Mesenchymal stem cell (in vitro differentiated cells and primary cell): Measurements from ENCODE around the gene PARD3.

Experiments used
- DNase-seq: peaks from one replicate; pipeline ENCODE4 v3.0.0-alpha.2; 2013
- H2AFZ ChIP-seq: one replicate; pipeline ENCODE4 v1.6.1; 2013; ENCODE audit warnings: low read depth, mild to moderate bottlenecking, control low read depth, inconsistent platforms, low read length, moderate library complexity
- H2AK5ac ChIP-seq: 2 replicates; pipeline ENCODE4 v1.6.1; 2013; ENCODE audit warnings: low read length, moderate library complexity, mild to moderate bottlenecking, inconsistent platforms; ENCODE audit not compliant: severe bottlenecking
- H2BK120ac ChIP-seq: one replicate; pipeline ENCODE4 v1.6.1; 2013; ENCODE audit warnings: low read depth, mild to moderate bottlenecking, inconsistent platforms, low read length, moderate library complexity
- H2BK12ac ChIP-seq, 2 experiments: one replicate each; pipeline ENCODE4 v1.6.1; 2013; ENCODE audit warnings: inconsistent platforms in 2 of 2, low read length in 2 of 2, mild to moderate bottlenecking in 2 of 2, moderate library complexity in 2 of 2, control low read depth in 1 of 2
- H2BK15ac ChIP-seq: one replicate; pipeline ENCODE4 v1.6.1; 2013; ENCODE audit warnings: mild to moderate bottlenecking, low read depth, inconsistent platforms; ENCODE audit not compliant: poor library complexity, severe bottlenecking
- H2BK5ac ChIP-seq: 2 replicates; pipeline ENCODE4 v1.6.1; 2013; ENCODE audit warnings: low read depth, mild to moderate bottlenecking, low read length, control low read depth, inconsistent platforms; ENCODE audit not compliant: poor library complexity, severe bottlenecking
- H3K14ac ChIP-seq, 2 experiments: one replicate each; pipeline ENCODE4 v1.6.1; 2013; ENCODE audit warnings: inconsistent platforms in 2 of 2, low read length in 2 of 2, control low read depth in 1 of 2, mild to moderate bottlenecking in 1 of 2, moderate library complexity in 1 of 2
- H3K18ac ChIP-seq, 2 experiments: one replicate each; pipeline ENCODE4 v1.6.1; 2013; ENCODE audit warnings: inconsistent platforms in 2 of 2, low read length in 2 of 2, control low read depth in 1 of 2, low read depth in 1 of 2, mild to moderate bottlenecking in 1 of 2
- H3K23ac ChIP-seq, 2 experiments: one replicate each; pipeline ENCODE4 v1.6.1; 2013; ENCODE audit warnings: inconsistent platforms in 2 of 2, low read length in 2 of 2, mild to moderate bottlenecking in 2 of 2, moderate library complexity in 2 of 2, control low read depth in 1 of 2
- H3K27ac ChIP-seq: 2 replicates; pipeline ENCODE4 v1.5.1; 2013; ENCODE audit warnings: mild to moderate bottlenecking, moderate library complexity, low read length, control low read depth, inconsistent platforms; ENCODE audit not compliant: poor library complexity, severe bottlenecking
- H3K27me3 ChIP-seq, 2 experiments: 2 replicates each; pipeline versions ENCODE4 v1.6.1 to v1.7.0; 2013; ENCODE audit warnings: low read length in 2 of 2, mild to moderate bottlenecking in 2 of 2, moderate library complexity in 2 of 2, control low read depth in 1 of 2, inconsistent platforms in 1 of 2; ENCODE audit not compliant: control insufficient read depth in 1 of 2, insufficient read depth in 1 of 2
- H3K36me3 ChIP-seq, 2 experiments: 2 replicates each; pipeline versions ENCODE4 v1.6.1 to v1.7.0; 2013; ENCODE audit warnings: low read length in 2 of 2, control low read depth in 1 of 2, inconsistent platforms in 1 of 2, low read depth in 1 of 2, mild to moderate bottlenecking in 1 of 2; ENCODE audit not compliant: insufficient read depth in 2 of 2, control insufficient read depth in 1 of 2
- H3K4ac ChIP-seq, 2 experiments: one replicate each; pipeline ENCODE4 v1.6.1; 2013; ENCODE audit warnings: inconsistent platforms in 2 of 2, low read length in 2 of 2, mild to moderate bottlenecking in 2 of 2, moderate library complexity in 2 of 2, control low read depth in 1 of 2, low read depth in 1 of 2
- H3K4me1 ChIP-seq: 2 replicates; pipeline ENCODE4 v1.6.1; 2013; ENCODE audit warnings: low read depth, low read length, control low read depth; ENCODE audit not compliant: control insufficient read depth, insufficient read depth
- H3K4me2 ChIP-seq: 2 replicates; pipeline ENCODE4 v1.6.1; 2013; ENCODE audit warnings: low read length, mild to moderate bottlenecking, inconsistent platforms; ENCODE audit not compliant: poor library complexity, severe bottlenecking
- H3K4me3 ChIP-seq, 2 experiments: 2 replicates each; pipeline versions ENCODE4 v1.5.1 to v1.7.0; 2013; ENCODE audit warnings: low read length in 2 of 2, mild to moderate bottlenecking in 2 of 2, control low read depth in 1 of 2, low read depth in 1 of 2; ENCODE audit not compliant: insufficient read depth in 1 of 2
- H3K79me1 ChIP-seq: replicated peaks from 2 replicates; pipeline ENCODE4 v1.6.1; 2013; ENCODE audit warnings: mild to moderate bottlenecking, control low read depth, low read length, inconsistent platforms; ENCODE audit not compliant: poor library complexity, severe bottlenecking
- H3K9ac ChIP-seq: 2 replicates; pipeline ENCODE4 v1.7.0; 2013; ENCODE audit warnings: mild to moderate bottlenecking, low read length, moderate library complexity
- H3K9me3 ChIP-seq: 2 replicates; pipeline ENCODE4 v1.7.0; 2013; ENCODE audit warnings: mild to moderate bottlenecking, low read length; ENCODE audit not compliant: control insufficient read depth
- H4K8ac ChIP-seq: one replicate; pipeline ENCODE4 v1.6.1; 2013; ENCODE audit warnings: inconsistent platforms, mild to moderate bottlenecking, low read length, moderate library complexity
- H4K91ac ChIP-seq: one replicate; pipeline ENCODE4 v1.6.1; 2013; ENCODE audit warnings: mild to moderate bottlenecking, low read length, inconsistent platforms
- WGBS: methylation state at CpG from one replicate; pipeline ENCODE4 v1.1.7; 2013; ENCODE audit warnings: mixed read lengths; 5-methylcytosine and 5-hydroxymethylcytosine counted together

Gene PARD3

GRCh38 chr10:34670081-34670480, 145.0 kb downstream of the PARD3 start:
- no peak overlapping the region for H2BK12ac ChIP-seq

GRCh38 chr10:34669079-34669478, 146.0 kb downstream of the PARD3 start:
- Histone ChIP-seq H3K23ac (no peak overlapping the region), H3K4me2 (no peak overlapping the region), H3K4me3 (no peak overlapping the region), H3K18ac (no peak overlapping the region), H2BK5ac (no peak overlapping the region), H3K4me1 (peaks cover 12% of the 10 kb centered on the region), H3K9ac (no peak overlapping the region), H2AK5ac (no peak overlapping the region), H2BK120ac (no peak overlapping the region), H4K91ac (no peak overlapping the region), H3K4ac (no peak overlapping the region), H4K8ac (no peak overlapping the region), H2BK12ac (no peak overlapping the region), H3K27me3 (no peaks in the 10 kb centered on the region), H3K9me3 (no peaks in the 10 kb centered on the region), H3K79me1 (peaks cover 8% of the 10 kb centered on the region), H2AFZ (no peak overlapping the region), H3K14ac (no peak overlapping the region), H3K36me3 (peaks cover 0 to 4% of the 10 kb centered on the region in 2 experiments), H3K27ac (no peak overlapping the region), H2BK15ac (no peak overlapping the region)
- no peak for DNase-seq
- WGBS: no CpG with 5 or more reads among the region's 3 CpGs

More at GRCh38 chr10:34670081-34670480, 145.0 kb downstream of the PARD3 start:
- Histone ChIP-seq H4K8ac (peak overlapping the region; percentile 69), H3K79me1 (peaks cover 10% of the 10 kb centered on the region), H3K27ac (no peak overlapping the region), H3K14ac (no peak overlapping the region), H3K18ac (no peak overlapping the region), H2BK15ac (no peak overlapping the region), H3K9me3 (no peaks in the 10 kb centered on the region), H3K4me2 (no peak overlapping the region), H3K9ac (no peak overlapping the region), H3K36me3 (peaks cover 0 to 4% of the 10 kb centered on the region in 2 experiments), H2AK5ac (no peak overlapping the region), H4K91ac (no peak overlapping the region), H2BK120ac (no peak overlapping the region), H3K23ac (no peak overlapping the region), H2BK5ac (no peak overlapping the region), H3K4me1 (peaks cover 12% of the 10 kb centered on the region), H3K4me3 (no peak overlapping the region), H2AFZ (no peak overlapping the region), H3K4ac (no peak overlapping the region), H3K27me3 (no peaks in the 10 kb centered on the region)
- no peak for DNase-seq
- WGBS: 90% methylated on average over 13 of the region's 13 CpGs

DNA sequence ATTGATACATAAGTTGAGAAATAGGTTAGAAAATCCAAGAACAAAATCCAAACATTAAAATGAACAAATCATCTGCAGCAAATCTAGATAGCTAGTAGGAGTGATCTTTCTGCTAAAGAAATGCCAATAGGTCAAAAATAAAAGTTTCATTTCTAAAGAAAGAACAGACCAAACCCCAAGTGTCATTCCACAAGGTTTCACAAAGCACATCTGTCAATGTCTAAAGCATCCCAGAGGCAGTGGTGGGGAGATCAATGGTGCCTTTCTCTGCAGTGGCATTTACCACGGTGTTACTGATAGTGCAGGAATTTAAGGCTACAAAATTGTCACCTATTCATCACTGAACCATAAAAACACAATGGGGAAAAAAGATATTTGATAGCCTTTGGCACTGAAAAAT, 147.9 kb downstream of the PARD3 start:
- Histone ChIP-seq H3K9ac (no peak overlapping the region), H2BK15ac (no peak overlapping the region), H3K36me3 (peaks cover 0 to 4% of the 10 kb centered on the region in 2 experiments), H2AK5ac (no peak overlapping the region), H3K27me3 (no peaks in the 10 kb centered on the region), H3K4me1 (peaks cover 18% of the 10 kb centered on the region), H3K4me2 (no peak overlapping the region), H3K4me3 (no peak overlapping the region), H2BK120ac (no peak overlapping the region), H3K9me3 (no peaks in the 10 kb centered on the region), H3K14ac (no peak overlapping the region), H2BK12ac (no peak overlapping the region), H3K79me1 (peaks cover 7% of the 10 kb centered on the region), H3K27ac (no peak overlapping the region), H4K8ac (no peak overlapping the region), H3K23ac (no peak overlapping the region), H3K18ac (no peak overlapping the region), H2BK5ac (no peak overlapping the region), H2AFZ (no peak overlapping the region), H3K4ac (no peak overlapping the region), H4K91ac (no peak overlapping the region)
- no peak for DNase-seq
- WGBS: no CpG with 5 or more reads among the region's 1 CpG

- H2AK5ac ChIP-seq: peak overlapping the region; percentile 62
- 57% methylated on average over 6 of the region's 6 CpGs for WGBS
- peak; percentile 92 for DNase-seq
- H3K4ac ChIP-seq: no peak overlapping the region
- no peak overlapping the region for H3K18ac ChIP-seq
- no peak overlapping the region for H2BK15ac ChIP-seq
- H3K9me3 ChIP-seq: no peaks in the 10 kb centered on the region
- H3K23ac ChIP-seq: no peak overlapping the region
- H4K91ac ChIP-seq: no peak overlapping the region
- H2AFZ ChIP-seq: no peak overlapping the region
- peaks cover 0 to 4% of the 10 kb centered on the region in 2 experiments for H3K36me3 ChIP-seq
- no peak overlapping the region for H4K8ac ChIP-seq
- no peak overlapping the region for H2BK5ac ChIP-seq
- H2BK12ac ChIP-seq: no peak overlapping the region
- peaks cover 9% of the 10 kb centered on the region for H3K79me1 ChIP-seq
- H3K27ac ChIP-seq: peak overlapping the region; percentile 61
- no peak overlapping the region for H3K4me3 ChIP-seq
- no peak overlapping the region for H2BK120ac ChIP-seq
- no peak overlapping the region for H3K4me2 ChIP-seq
- H3K9ac ChIP-seq: peak overlapping the region; percentile 73
- no peak overlapping the region for H3K14ac ChIP-seq
- H3K4me1 ChIP-seq: peaks cover 21% of the 10 kb centered on the region
- H3K27me3 ChIP-seq: no peaks in the 10 kb centered on the region
These were observed 148.9 kb downstream of the PARD3 start for GRCh38 chr10:34666008-34666704.
